Astrocyte (in vitro differentiated cells and primary cell): Measurements from ENCODE around the gene MMAA. TPM values are rescaled to one million over a fixed set of nuclear protein-coding genes. Genes with fewer than 3 reads are reported as not detected.

ENCODE experiments used
- DNase-seq: peaks from one replicate; pipeline ENCODE4 v3.0.0-alpha.2; 2010; ENCODE audit warnings: low read depth
- FAIRE-seq: peaks from 2 replicates; lab custom pipeline; 2011; peaks lifted over from hg19 to GRCh38; lab: Jason Lieb, UNC
- H2AFZ ChIP-seq: 2 replicates; pipeline ENCODE4 v1.6.0; 2012; ENCODE audit warnings: low read depth, low read length, inconsistent platforms
- H3K27ac ChIP-seq: 2 replicates; pipeline ENCODE4 v1.5.1; 2011; ENCODE audit warnings: low read depth, low read length, inconsistent platforms
- H3K27me3 ChIP-seq: 2 replicates; pipeline ENCODE4 v1.6.0; 2011; ENCODE audit warnings: low read length, inconsistent platforms; ENCODE audit not compliant: insufficient read depth
- H3K36me3 ChIP-seq: 2 replicates; pipeline ENCODE4 v1.5.1; 2011; ENCODE audit warnings: low read length, inconsistent platforms; ENCODE audit not compliant: insufficient read depth
- H3K4me1 ChIP-seq: 2 replicates; pipeline ENCODE4 v1.5.1; 2011; ENCODE audit warnings: low read length, inconsistent platforms; ENCODE audit not compliant: insufficient read depth
- H3K4me2 ChIP-seq: 2 replicates; pipeline ENCODE4 v1.6.0; 2012; ENCODE audit warnings: low read length, inconsistent platforms
- H3K4me3 ChIP-seq: 2 replicates; pipeline ENCODE4 v1.5.1; 2011; ENCODE audit warnings: low read depth, mild to moderate bottlenecking, low read length, inconsistent platforms; ENCODE audit not compliant: insufficient read depth
- H3K79me2 ChIP-seq: 2 replicates; pipeline ENCODE4 v1.6.0; 2012; ENCODE audit warnings: mild to moderate bottlenecking, low read length, inconsistent platforms; ENCODE audit not compliant: insufficient read depth
- H3K9ac ChIP-seq: 2 replicates; pipeline ENCODE4 v1.6.0; 2012; ENCODE audit warnings: mild to moderate bottlenecking, low read length, inconsistent platforms
- H3K9me3 ChIP-seq: 2 replicates; pipeline ENCODE4 v1.5.1; 2012; ENCODE audit warnings: low read depth, mild to moderate bottlenecking, low read length, inconsistent platforms; ENCODE audit not compliant: insufficient read depth
- H4K20me1 ChIP-seq: 2 replicates; pipeline ENCODE4 v1.6.0; 2012; ENCODE audit warnings: low read length, inconsistent platforms; ENCODE audit not compliant: insufficient read depth
- H3K27ac Mint-ChIP-seq: one replicate; pipeline ENCODE4 v1.8.0; 2021; ENCODE audit warnings: mild to moderate bottlenecking, mixed read lengths; ENCODE audit not compliant: unreplicated experiment
- H3K27me3 Mint-ChIP-seq: one replicate; pipeline ENCODE4 v1.8.0; 2021; ENCODE audit warnings: low read depth, mixed read lengths; ENCODE audit not compliant: unreplicated experiment
- H3K36me3 Mint-ChIP-seq: one replicate; pipeline ENCODE4 v1.8.0; 2021; ENCODE audit warnings: low read depth, mixed read lengths; ENCODE audit not compliant: unreplicated experiment
- H3K4me1 Mint-ChIP-seq: one replicate; pipeline ENCODE4 v1.8.0; 2021; ENCODE audit warnings: low read depth, mixed read lengths; ENCODE audit not compliant: unreplicated experiment
- H3K4me3 Mint-ChIP-seq: one replicate; pipeline ENCODE4 v1.8.0; 2021; ENCODE audit warnings: mild to moderate bottlenecking, moderate library complexity, mixed read lengths; ENCODE audit not compliant: unreplicated experiment
- H3K9me3 Mint-ChIP-seq: one replicate; pipeline ENCODE4 v1.8.0; 2021; ENCODE audit warnings: mild to moderate bottlenecking, mixed read lengths; ENCODE audit not compliant: unreplicated experiment
- CTCF ChIP-seq: IDR thresholded peaks from 2 replicates; pipeline ENCODE4 v1.5.1; 2011; ENCODE audit warnings: low read depth, mild to moderate bottlenecking, inconsistent platforms, low read length, moderate library complexity; ENCODE audit not compliant: insufficient read depth
- EZH2 ChIP-seq: IDR thresholded peaks from 2 replicates; pipeline ENCODE4 v1.6.1; 2012; ENCODE audit warnings: mild to moderate bottlenecking, low read length, inconsistent platforms; ENCODE audit not compliant: insufficient read depth
- total RNA-seq: library from RNA; stranded (reverse); gene quantifications from 2 replicates; pipeline ENCODE4 v1.2.1, GENCODE V29; 2021

MMAA gene
- total RNA-seq, 1 donor from 2014 or later: 8.5 TPM

GRCh38 chr4:145660064-145660463 lies 40.9 kb downstream of the MMAA start:
- no peaks in the 10 kb centered on the region for H3K27me3 ChIP-seq
- no peaks in the 10 kb centered on the region for H3K36me3 ChIP-seq
- TF ChIP-seq EZH2 (no peak), CTCF (no peak)
- peaks cover 4% of the 10 kb centered on the region for H3K36me3 Mint-ChIP-seq
- FAIRE-seq: no peak
- no peak overlapping the region for H3K4me3 Mint-ChIP-seq
- H3K4me1 ChIP-seq: no peaks in the 10 kb centered on the region
- H3K9me3 Mint-ChIP-seq: no peaks in the 10 kb centered on the region
- no peak overlapping the region for H3K4me2 ChIP-seq
- H3K27ac ChIP-seq: no peak overlapping the region
- no peak for DNase-seq
- no peaks in the 10 kb centered on the region for H4K20me1 ChIP-seq
- H3K27ac Mint-ChIP-seq: no peak overlapping the region
- no peaks in the 10 kb centered on the region for H3K9me3 ChIP-seq
- no peaks in the 10 kb centered on the region for H3K79me2 ChIP-seq
- no peak overlapping the region for H3K4me3 ChIP-seq
- H3K9ac ChIP-seq: no peak overlapping the region
- H2AFZ ChIP-seq: no peak overlapping the region
- no peaks in the 10 kb centered on the region for H3K4me1 Mint-ChIP-seq
- no peaks in the 10 kb centered on the region for H3K27me3 Mint-ChIP-seq

GRCh38 chr4:145663194-145663593 lies 44.0 kb downstream of the MMAA start:
- no peaks in the 10 kb centered on the region for H3K4me1 Mint-ChIP-seq
- H3K36me3 ChIP-seq: no peaks in the 10 kb centered on the region
- DNase-seq: no peak
- H3K4me3 ChIP-seq: no peak overlapping the region
- H3K4me2 ChIP-seq: no peak overlapping the region
- H3K9me3 ChIP-seq: no peaks in the 10 kb centered on the region
- no peak overlapping the region for H3K27ac Mint-ChIP-seq
- H3K27ac ChIP-seq: no peak overlapping the region
- no peaks in the 10 kb centered on the region for H3K27me3 Mint-ChIP-seq
- H3K9ac ChIP-seq: no peak overlapping the region
- TF ChIP-seq CTCF (no peak), EZH2 (no peak)
- no peaks in the 10 kb centered on the region for H4K20me1 ChIP-seq
- H3K79me2 ChIP-seq: no peaks in the 10 kb centered on the region
- FAIRE-seq: no peak
- H3K36me3 Mint-ChIP-seq: peaks cover 4% of the 10 kb centered on the region
- no peaks in the 10 kb centered on the region for H3K9me3 Mint-ChIP-seq
- H3K4me3 Mint-ChIP-seq: no peak overlapping the region
- H2AFZ ChIP-seq: no peak overlapping the region
- no peaks in the 10 kb centered on the region for H3K4me1 ChIP-seq
- H3K27me3 ChIP-seq: no peaks in the 10 kb centered on the region

- DNase-seq (no peak), FAIRE-seq (no peak)
- no peak overlapping the region for H3K4me3 ChIP-seq
- Mint-ChIP-seq H3K27me3 (no peaks in the 10 kb centered on the region), H3K4me1 (no peaks in the 10 kb centered on the region), H3K36me3 (peaks cover 2% of the 10 kb centered on the region), H3K4me3 (no peak overlapping the region), H3K27ac (no peak overlapping the region), H3K9me3 (no peaks in the 10 kb centered on the region)
- no peak overlapping the region for H3K27ac ChIP-seq
- H3K36me3 ChIP-seq: no peaks in the 10 kb centered on the region
- no peaks in the 10 kb centered on the region for H4K20me1 ChIP-seq
- no peaks in the 10 kb centered on the region for H3K27me3 ChIP-seq
- H3K4me2 ChIP-seq: no peak overlapping the region
- H3K4me1 ChIP-seq: no peaks in the 10 kb centered on the region
- no peaks in the 10 kb centered on the region for H3K79me2 ChIP-seq
- H3K9ac ChIP-seq: no peak overlapping the region
- H3K9me3 ChIP-seq: no peaks in the 10 kb centered on the region
- H2AFZ ChIP-seq: no peak overlapping the region
- TF ChIP-seq CTCF (no peak), EZH2 (no peak)
These were observed 46.6 kb downstream of the MMAA start for GRCh38 chr4:145665773-145666172.
